ENCODE data around the gene FASLG.
"Not testable (repeated sequence)": the region's sequence is repeated elsewhere in the genome, so short reads cannot be mapped to it uniquely, and the experiment has no call there.

DNA sequence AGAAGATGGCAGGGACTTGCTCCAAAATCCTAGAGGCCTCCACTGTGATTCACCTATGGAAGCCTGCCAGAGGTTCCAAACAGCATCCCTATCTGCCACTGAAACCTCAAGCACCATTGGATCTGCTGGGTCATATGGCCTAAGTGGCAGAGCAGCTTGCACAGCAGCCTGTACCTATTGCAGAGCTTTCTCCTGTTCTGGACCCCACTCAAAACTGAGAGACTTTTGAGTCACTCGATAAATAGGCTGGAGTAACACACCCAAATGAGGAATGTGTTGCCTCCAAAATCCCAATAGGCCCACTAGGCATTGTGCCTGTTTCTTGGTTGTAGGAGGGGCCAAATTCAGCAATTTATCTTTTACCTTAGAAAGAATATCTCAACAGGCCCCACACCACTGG, 32.0 kb downstream of the FASLG start:
- not testable (repeated sequence) for TF ChIP-seq POLR2A (IDR thresholded peaks at IDR 0.05)
- TF ChIP-seq, protein P1, sequence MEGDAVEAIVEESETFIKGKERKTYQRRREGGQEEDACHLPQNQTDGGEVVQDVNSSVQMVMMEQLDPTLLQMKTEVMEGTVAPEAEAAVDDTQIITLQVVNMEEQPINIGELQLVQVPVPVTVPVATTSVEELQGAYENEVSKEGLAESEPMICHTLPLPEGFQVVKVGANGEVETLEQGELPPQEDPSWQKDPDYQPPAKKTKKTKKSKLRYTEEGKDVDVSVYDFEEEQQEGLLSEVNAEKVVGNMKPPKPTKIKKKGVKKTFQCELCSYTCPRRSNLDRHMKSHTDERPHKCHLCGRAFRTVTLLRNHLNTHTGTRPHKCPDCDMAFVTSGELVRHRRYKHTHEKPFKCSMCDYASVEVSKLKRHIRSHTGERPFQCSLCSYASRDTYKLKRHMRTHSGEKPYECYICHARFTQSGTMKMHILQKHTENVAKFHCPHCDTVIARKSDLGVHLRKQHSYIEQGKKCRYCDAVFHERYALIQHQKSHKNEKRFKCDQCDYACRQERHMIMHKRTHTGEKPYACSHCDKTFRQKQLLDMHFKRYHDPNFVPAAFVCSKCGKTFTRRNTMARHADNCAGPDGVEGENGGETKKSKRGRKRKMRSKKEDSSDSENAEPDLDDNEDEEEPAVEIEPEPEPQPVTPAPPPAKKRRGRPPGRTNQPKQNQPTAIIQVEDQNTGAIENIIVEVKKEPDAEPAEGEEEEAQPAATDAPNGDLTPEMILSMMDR (IDR thresholded peaks at IDR 0.05) = not testable (repeated sequence)
